Cardiac muscle cell (in vitro differentiated cells and primary cell): ENCODE data around the gene WASF1. TPM values are rescaled to one million over a fixed set of nuclear protein-coding genes. Genes with fewer than 3 reads are reported as not detected.

Experiments
- DNase-seq, 2 donors: peaks; one replicate each; pipeline versions ENCODE4 v3.0.0 to v3.0.0-alpha.2; 2010 to 2017; ENCODE audit warnings: low read depth in 1 of 2, low spot score in 1 of 2
- H3K27ac ChIP-seq: fragments of 200-600 bp; sonication (generic); 2 replicates; pipeline ENCODE4 v1.5.1; 2016
- H3K27me3 ChIP-seq: fragments of 200-600 bp; sonication (generic); 2 replicates; pipeline ENCODE4 v1.6.0; 2016; ENCODE audit warnings: control low read depth
- H3K36me3 ChIP-seq: fragments of 200-600 bp; sonication (generic); 2 replicates; pipeline ENCODE4 v1.5.1; 2016; ENCODE audit warnings: control low read depth
- H3K4me1 ChIP-seq: fragments of 200-600 bp; sonication (generic); 2 replicates; pipeline ENCODE4 v1.8.1; 2017; ENCODE audit warnings: low read depth, mild to moderate bottlenecking, mixed run types
- H3K4me3 ChIP-seq: fragments of 200-600 bp; sonication (generic); 2 replicates; pipeline ENCODE4 v1.5.1; 2016; ENCODE audit warnings: mild to moderate bottlenecking
- H3K9me3 ChIP-seq: fragments of 200-600 bp; sonication (generic); 2 replicates; pipeline ENCODE4 v1.5.1; 2017; ENCODE audit warnings: low read depth, mild to moderate bottlenecking, control low read depth
- polyA plus RNA-seq: library from polyadenylated mRNA; unstranded; fragments of >200 nt; fragmentation: Nextera tagmentation; extraction: Ambion mirVana; gene quantifications from 2 replicates; pipeline ENCODE4 v1.2.1, GENCODE V29; 2016
- total RNA-seq: library from RNA; depleted of rRNA; stranded (reverse); fragments of >200 nt; gene quantifications from 2 replicates; pipeline ENCODE4 v1.2.3, GENCODE V29; 2016
- TF ChIP-seq, protein P1 (sequence below): IDR thresholded peaks from 2 replicates; pipeline ENCODE4 v1.5.1; 2012; ENCODE audit warnings: low read depth, mild to moderate bottlenecking, low read length

Gene WASF1
- total and polyA plus RNA-seq, 2 experiments from 2014 or later, result 46.3 to 70.9 TPM

DNA sequence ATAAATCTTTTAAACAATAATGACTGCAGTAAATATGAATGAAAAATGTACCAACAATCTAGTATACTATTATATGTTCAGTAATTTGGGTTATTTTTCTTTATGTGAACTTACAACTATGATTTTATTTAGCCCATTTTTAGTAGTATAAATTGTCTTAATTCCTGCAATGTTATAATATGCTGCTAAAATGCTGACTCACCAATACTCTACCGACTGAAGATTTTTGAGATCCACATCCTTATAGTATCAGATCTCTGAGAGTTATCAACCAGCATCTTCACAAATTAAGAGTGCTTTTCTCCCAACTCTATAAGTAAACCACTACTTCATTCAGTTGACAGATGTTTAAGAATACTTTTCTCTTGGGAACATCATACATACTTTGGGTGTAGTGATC, 17.4 kb upstream of the WASF1 start:
- Histone ChIP-seq H3K4me1 (peaks cover 11% of the 10 kb centered on the region), H3K27ac (no peak overlapping the region), H3K36me3 (no peaks in the 10 kb centered on the region), H3K4me3 (no peak overlapping the region), H3K9me3 (no peaks in the 10 kb centered on the region), H3K27me3 (no peaks in the 10 kb centered on the region)
- TF ChIP-seq, protein P1, sequence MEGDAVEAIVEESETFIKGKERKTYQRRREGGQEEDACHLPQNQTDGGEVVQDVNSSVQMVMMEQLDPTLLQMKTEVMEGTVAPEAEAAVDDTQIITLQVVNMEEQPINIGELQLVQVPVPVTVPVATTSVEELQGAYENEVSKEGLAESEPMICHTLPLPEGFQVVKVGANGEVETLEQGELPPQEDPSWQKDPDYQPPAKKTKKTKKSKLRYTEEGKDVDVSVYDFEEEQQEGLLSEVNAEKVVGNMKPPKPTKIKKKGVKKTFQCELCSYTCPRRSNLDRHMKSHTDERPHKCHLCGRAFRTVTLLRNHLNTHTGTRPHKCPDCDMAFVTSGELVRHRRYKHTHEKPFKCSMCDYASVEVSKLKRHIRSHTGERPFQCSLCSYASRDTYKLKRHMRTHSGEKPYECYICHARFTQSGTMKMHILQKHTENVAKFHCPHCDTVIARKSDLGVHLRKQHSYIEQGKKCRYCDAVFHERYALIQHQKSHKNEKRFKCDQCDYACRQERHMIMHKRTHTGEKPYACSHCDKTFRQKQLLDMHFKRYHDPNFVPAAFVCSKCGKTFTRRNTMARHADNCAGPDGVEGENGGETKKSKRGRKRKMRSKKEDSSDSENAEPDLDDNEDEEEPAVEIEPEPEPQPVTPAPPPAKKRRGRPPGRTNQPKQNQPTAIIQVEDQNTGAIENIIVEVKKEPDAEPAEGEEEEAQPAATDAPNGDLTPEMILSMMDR, result no peak
- no peak for DNase-seq

DNA sequence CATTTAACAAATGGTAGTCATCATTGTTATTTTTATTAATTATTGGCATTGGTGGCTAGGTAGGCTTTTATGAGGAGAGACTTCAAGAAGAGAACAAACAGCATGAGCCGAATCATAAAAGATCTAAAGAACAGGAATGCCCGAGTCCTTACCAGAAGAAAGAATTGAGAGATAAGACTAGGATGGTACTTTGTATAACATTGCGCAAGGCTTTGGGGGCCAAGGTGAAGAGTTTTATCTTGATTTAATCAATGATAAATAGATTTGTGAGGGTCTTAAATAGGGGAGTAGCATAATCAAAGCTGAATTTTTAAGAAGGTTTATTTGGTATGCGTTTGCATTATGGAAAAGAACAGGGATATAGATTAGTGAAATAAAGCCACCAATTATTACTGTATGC, 16.2 kb upstream of the WASF1 start:
- Histone ChIP-seq H3K4me1 (no peaks in the 10 kb centered on the region), H3K27ac (no peak overlapping the region), H3K36me3 (no peaks in the 10 kb centered on the region), H3K27me3 (no peaks in the 10 kb centered on the region), H3K4me3 (no peak overlapping the region), H3K9me3 (no peaks in the 10 kb centered on the region)
- no peak for DNase-seq
- TF ChIP-seq, protein P1, result no peak

DNA sequence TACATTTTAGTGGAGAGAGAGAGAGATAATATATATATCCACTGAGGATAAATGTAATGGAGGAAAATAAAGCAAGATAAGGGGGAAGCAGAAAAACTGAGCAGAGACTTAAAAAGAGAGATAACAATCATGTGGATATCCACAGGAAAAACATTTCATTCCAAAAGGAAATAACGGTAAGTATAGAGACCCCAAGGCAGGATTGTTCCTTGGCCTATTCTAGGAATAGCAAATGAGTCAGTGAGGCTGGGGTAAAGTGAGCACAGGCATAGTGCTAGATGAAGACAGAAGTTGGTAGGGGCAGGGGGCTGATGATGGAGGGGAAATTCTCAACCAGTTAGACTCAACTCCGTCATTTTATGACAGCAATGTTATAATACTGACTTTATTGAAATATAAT, 12.0 kb upstream of the WASF1 start:
- no peak for DNase-seq
- no peaks in the 10 kb centered on the region for H3K27me3 ChIP-seq
- no peaks in the 10 kb centered on the region for H3K9me3 ChIP-seq
- H3K36me3 ChIP-seq, result no peaks in the 10 kb centered on the region
- no peaks in the 10 kb centered on the region for H3K4me1 ChIP-seq
- H3K4me3 ChIP-seq, result no peak overlapping the region
- TF ChIP-seq, protein P1, result no peak
- H3K27ac ChIP-seq, result no peak overlapping the region

DNA sequence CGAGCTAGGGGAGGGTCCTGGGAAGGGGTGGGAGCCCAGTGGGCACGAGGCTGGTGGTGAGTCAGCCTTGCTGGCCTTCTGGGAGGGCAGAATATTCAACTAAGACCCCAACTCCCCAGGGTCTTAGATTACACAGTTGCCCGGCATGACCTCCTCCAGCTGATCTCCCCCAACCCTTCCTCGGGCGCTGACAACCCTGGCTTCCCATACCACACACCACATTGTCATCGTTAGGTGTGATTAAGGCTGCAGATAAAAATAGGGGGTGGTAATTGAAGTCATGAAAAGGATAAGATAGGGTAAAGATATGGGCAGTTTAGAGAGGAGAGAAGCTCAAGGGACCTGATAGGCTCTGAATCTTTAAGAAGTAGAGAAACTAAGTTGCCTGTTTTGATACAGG, 11.3 kb upstream of the WASF1 start:
- no peak for DNase-seq
- TF ChIP-seq, protein P1, result no peak
- Histone ChIP-seq H3K27me3 (no peaks in the 10 kb centered on the region), H3K4me3 (no peak overlapping the region), H3K9me3 (no peaks in the 10 kb centered on the region), H3K27ac (no peak overlapping the region), H3K4me1 (no peaks in the 10 kb centered on the region), H3K36me3 (no peaks in the 10 kb centered on the region)

DNA sequence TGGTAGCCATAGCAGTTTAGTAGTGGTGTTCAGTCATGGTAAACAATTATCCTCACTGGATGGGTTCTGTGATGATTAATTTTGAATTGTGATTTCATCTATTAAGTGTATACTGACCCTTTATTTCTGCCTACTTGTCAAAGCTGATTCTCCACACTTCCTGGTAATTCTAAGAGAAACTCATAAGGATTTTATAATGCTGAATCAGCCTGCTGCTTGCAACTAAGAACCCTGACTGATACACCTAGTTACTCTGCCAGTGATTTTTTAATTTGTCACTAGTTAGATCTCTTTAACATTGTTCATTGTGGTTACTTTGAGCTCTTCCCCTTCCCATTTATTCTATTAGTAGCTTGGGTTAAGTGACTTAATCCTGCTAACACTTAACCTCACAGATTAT, 9.3 kb upstream of the WASF1 start:
- Histone ChIP-seq H3K36me3 (no peaks in the 10 kb centered on the region), H3K27ac (no peak overlapping the region), H3K4me1 (no peaks in the 10 kb centered on the region), H3K9me3 (no peaks in the 10 kb centered on the region), H3K4me3 (no peak overlapping the region), H3K27me3 (no peaks in the 10 kb centered on the region)
- TF ChIP-seq, protein P1, result no peak
- DNase-seq, result no peak

DNA sequence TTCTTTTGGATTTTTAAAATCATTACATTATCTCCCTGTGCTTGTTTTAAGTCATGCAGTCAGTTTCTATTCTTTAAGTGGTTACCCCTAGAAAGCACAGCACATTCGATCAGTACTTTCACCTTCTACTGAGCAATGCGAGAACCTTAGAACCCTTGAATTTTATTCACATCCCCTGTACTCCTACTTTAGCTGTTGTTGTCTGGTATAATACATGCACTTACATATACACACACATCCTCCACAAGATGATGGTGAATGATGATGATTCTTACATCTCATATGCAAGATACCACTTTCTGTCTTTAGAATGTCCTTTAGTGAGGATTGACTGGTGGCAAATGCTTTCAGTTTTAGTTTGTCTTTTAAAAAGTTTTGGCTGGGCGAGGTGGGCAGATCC, 6.4 kb upstream of the WASF1 start:
- TF ChIP-seq, protein P1, result no peak
- no peak overlapping the region for H3K4me3 ChIP-seq
- DNase-seq, result no peak
- no peaks in the 10 kb centered on the region for H3K27me3 ChIP-seq
- no peaks in the 10 kb centered on the region for H3K36me3 ChIP-seq
- peak overlapping the region; percentile 22 for H3K27ac ChIP-seq
- no peaks in the 10 kb centered on the region for H3K9me3 ChIP-seq
- H3K4me1 ChIP-seq, result peaks cover 11% of the 10 kb centered on the region
